IMR-90 (cell line): ENCODE measurements around the gene CYBRD1. TPM values are rescaled to one million over a fixed set of nuclear protein-coding genes. Genes with fewer than 3 reads are reported as not detected.

Experiments
- ATAC-seq: fragments of 200-7000 bp; cut with Tn5 transposase; 2 replicates; pipeline ENCODE4 v1.9.1; 2020; ENCODE audit warnings: low read depth, mild to moderate bottlenecking, moderate library complexity
- BruUV-seq: library from RNA; stranded (reverse); fragments of 400-500 nt; replicated peaks from 2 replicates; lab custom pipeline; 2021; lab: Mats Ljungman, UMichigan
- CTCF ChIA-PET: fragments of 300-600 bp; formaldehyde crosslinking; extraction: SDS; loops from one replicate; lab custom pipeline; 2021; ENCODE audit warnings: antibody characterized with exemption; lab: Yijun Ruan, JAX
- POLR2A ChIA-PET: fragments of 300-600 bp; sonication (Branson Sonifier 250); formaldehyde crosslinking; loops from one replicate; lab custom pipeline; 2022; ENCODE audit warnings: antibody characterized with exemption; ENCODE audit not compliant: unreplicated experiment; lab: Charles Lee
- DNase-seq: peaks from one replicate; pipeline ENCODE4 v3.0.0; 2013
- H2AFZ ChIP-seq: replicated peaks from 2 replicates; pipeline ENCODE3; 2013; ENCODE audit warnings: low read length, mild to moderate bottlenecking; ENCODE audit not compliant: poor library complexity
- H2AK5ac ChIP-seq: 2 replicates; pipeline ENCODE4 v1.6.1; 2013; ENCODE audit warnings: low read depth, low read length, inconsistent platforms
- H2AK9ac ChIP-seq: replicated peaks from 2 replicates; pipeline ENCODE3; 2013; ENCODE audit warnings: mild to moderate bottlenecking, low read depth, low read length, moderate library complexity; ENCODE audit not compliant: poor library complexity
- H2BK120ac ChIP-seq: 2 replicates; pipeline ENCODE4 v1.6.1; 2013; ENCODE audit warnings: low read depth, low read length, inconsistent platforms
- H2BK15ac ChIP-seq: 3 replicates; pipeline ENCODE4 v1.6.1; 2013; ENCODE audit warnings: low read depth, low read length, inconsistent platforms
- H2BK20ac ChIP-seq: 2 replicates; pipeline ENCODE4 v1.6.1; 2013; ENCODE audit warnings: low read depth, mild to moderate bottlenecking, inconsistent platforms, low read length, moderate library complexity
- H2BK5ac ChIP-seq: 2 replicates; pipeline ENCODE4 v1.6.1; 2013; ENCODE audit warnings: mild to moderate bottlenecking, low read depth, low read length, inconsistent platforms; ENCODE audit not compliant: poor library complexity, severe bottlenecking
- H3K14ac ChIP-seq: replicated peaks from 2 replicates; pipeline ENCODE4 v1.6.1; 2013; ENCODE audit warnings: low read depth, low read length, inconsistent platforms
- H3K18ac ChIP-seq: 2 replicates; pipeline ENCODE4 v1.6.1; 2013; ENCODE audit warnings: low read depth, low read length, control low read depth
- H3K23ac ChIP-seq: 2 replicates; pipeline ENCODE4 v1.6.1; 2013; ENCODE audit warnings: low read depth, low read length, inconsistent platforms
- H3K27ac ChIP-seq: 2 replicates; pipeline ENCODE4 v1.5.1; 2013; ENCODE audit warnings: mild to moderate bottlenecking, control low read depth, low read length; ENCODE audit not compliant: insufficient read depth
- H3K27me3 ChIP-seq: 2 replicates; pipeline ENCODE4 v1.6.1; 2013; ENCODE audit warnings: low read length; ENCODE audit not compliant: control insufficient read depth, insufficient read depth
- H3K36me3 ChIP-seq: 2 replicates; pipeline ENCODE4 v1.6.1; 2013; ENCODE audit warnings: low read length, mixed read lengths; ENCODE audit not compliant: control insufficient read depth, insufficient read depth
- H3K4ac ChIP-seq: 2 replicates; pipeline ENCODE4 v1.6.1; 2013; ENCODE audit warnings: low read depth, low read length, inconsistent platforms
- H3K4me1 ChIP-seq: 2 replicates; pipeline ENCODE4 v1.6.1; 2013; ENCODE audit warnings: low read length, mixed read lengths; ENCODE audit not compliant: control insufficient read depth, insufficient read depth
- H3K4me2 ChIP-seq: 2 replicates; pipeline ENCODE4 v1.6.1; 2013; ENCODE audit warnings: low read depth, mild to moderate bottlenecking, control low read depth, low read length, moderate library complexity
- H3K4me3 ChIP-seq: 2 replicates; pipeline ENCODE4 v1.5.1; 2013; ENCODE audit warnings: low read depth, mild to moderate bottlenecking, control low read depth, low read length, moderate library complexity; ENCODE audit not compliant: insufficient read depth
- H3K56ac ChIP-seq: 2 replicates; pipeline ENCODE4 v1.6.1; 2013; ENCODE audit warnings: low read length, inconsistent platforms; ENCODE audit not compliant: insufficient read depth; ENCODE audit errors: extremely low read depth
- H3K79me1 ChIP-seq, 2 experiments: 2 replicates each; pipeline ENCODE4 v1.6.1; 2013; ENCODE audit warnings: low read length in 2 of 2, inconsistent platforms in 1 of 2, low read depth in 1 of 2
- H3K9ac ChIP-seq: 2 replicates; pipeline ENCODE4 v1.6.1; 2013; ENCODE audit warnings: low read depth, low read length, control low read depth
- H3K9me1 ChIP-seq: 2 replicates; pipeline ENCODE4 v1.6.1; 2013; ENCODE audit warnings: low read length, inconsistent platforms; ENCODE audit not compliant: insufficient read depth
- H3K9me3 ChIP-seq: 2 replicates; pipeline ENCODE4 v1.6.1; 2013; ENCODE audit warnings: low read length; ENCODE audit not compliant: control insufficient read depth, insufficient read depth
- H4K20me1 ChIP-seq: 2 replicates; pipeline ENCODE4 v1.6.1; 2013; ENCODE audit warnings: low read length, inconsistent platforms; ENCODE audit not compliant: insufficient read depth
- H4K5ac ChIP-seq: 2 replicates; pipeline ENCODE4 v1.6.1; 2013; ENCODE audit warnings: mild to moderate bottlenecking, low read depth, low read length, control low read depth
- H4K8ac ChIP-seq, 2 experiments: 2 replicates each; pipeline ENCODE4 v1.6.1; 2013; ENCODE audit warnings: low read depth in 2 of 2, low read length in 2 of 2, control low read depth in 1 of 2, inconsistent platforms in 1 of 2
- H4K91ac ChIP-seq: 2 replicates; pipeline ENCODE4 v1.6.1; 2013; ENCODE audit warnings: low read depth, low read length, inconsistent platforms; ENCODE audit not compliant: insufficient read depth
- CTCF ChIP-seq: conservative IDR thresholded peaks from 2 replicates; pipeline ENCODE4 v1.5.1; 2012; ENCODE audit warnings: mild to moderate bottlenecking, low read depth, low read length, improper control_type of control experiment
- FOS ChIP-seq: fragments of 150-350 bp; IDR thresholded peaks from 2 replicates; pipeline ENCODE4 v1.6.1; 2016; ENCODE audit warnings: low read depth, low read length
- MAFK ChIP-seq: IDR thresholded peaks from 2 replicates; pipeline ENCODE4 v1.6.1; 2012; ENCODE audit warnings: low read depth, low read length, improper control_type of control experiment
- POLR2A ChIP-seq: IDR thresholded peaks from 2 replicates; pipeline ENCODE4 v1.6.1; 2012; ENCODE audit warnings: mild to moderate bottlenecking, low read depth, low read length
- RCOR1 ChIP-seq: IDR thresholded peaks from 2 replicates; pipeline ENCODE4 v1.6.1; 2012; ENCODE audit warnings: mild to moderate bottlenecking, low read length, improper control_type of control experiment; ENCODE audit not compliant: insufficient replicate concordance
- WGBS, 2 experiments: methylation state at CpG; one replicate each; pipeline versions ENCODE4 v1.1.5 to v1.1.7; 2013; ENCODE audit warnings: missing lambda C conversion rate in 2 of 2; ENCODE audit not compliant: insufficient read length in 1 of 2; ENCODE audit errors: extremely low coverage in 2 of 2; 5-methylcytosine and 5-hydroxymethylcytosine counted together
- dilution Hi-C: fragments of 300-500 bp; cut with HindIII; formaldehyde crosslinking; loops from one replicate; pipeline ENCODE4 v1.14.3; 2018; ENCODE audit warnings: low sequenced_read_pairs; ENCODE audit not compliant: unreplicated experiment
- in situ Hi-C: fragments of 300-500 bp; cut with MboI; formaldehyde crosslinking; loops from 3 replicates; pipeline ENCODE4 v1.14.3; 2019; ENCODE audit warnings: low sequenced_read_pairs, inconsistent platforms, mixed read lengths
- intact Hi-C: fragments of 100-400 bp; cut with micrococcal nuclease; formaldehyde crosslinking; loops from 2 replicates; pipeline ENCODE4 v1.10.0; 2022
- polyA plus RNA-seq, 3 experiments: library from polyadenylated mRNA; depleted of rRNA; stranded (reverse); fragments of >200 nt; gene quantifications; 2 replicates each; pipeline ENCODE4 v1.2.3, GENCODE V29; 2012; ENCODE audit warnings: low replicate concordance in 1 of 3
- total RNA-seq: library from RNA; depleted of rRNA; stranded (reverse); fragments of >200 nt; gene quantifications from 2 replicates; pipeline ENCODE4 v1.2.3, GENCODE V29; 2012

The CYBRD1 gene
- total and polyA plus RNA-seq, 2 of the 4 experiments (the other 2 are of a cell fraction): 53.2 to 103 TPM

- H3K27me3 ChIP-seq: no peaks in the 10 kb centered on the region
- no peaks in the 10 kb centered on the region for H4K20me1 ChIP-seq
- no peak overlapping the region for H3K56ac ChIP-seq
- H4K8ac ChIP-seq: no peak overlapping the region
- no peak overlapping the region for H2BK120ac ChIP-seq
- DNase-seq: no peak
- no peak overlapping the region for H3K9ac ChIP-seq
- peaks cover 2% of the 10 kb centered on the region for H3K4me1 ChIP-seq
- H3K27ac ChIP-seq: no peak overlapping the region
- H3K23ac ChIP-seq: no peak overlapping the region
- intact Hi-C loops (no loop called here), in situ Hi-C loops (no loop called here), dilution Hi-C loops (no loop called here)
- H3K18ac ChIP-seq: no peak overlapping the region
- H2BK20ac ChIP-seq: no peak overlapping the region
- H3K36me3 ChIP-seq: 0 out of 2 replicates have a peak, but pooled peaks cover 1% of the 10 kb centered on the region
- ATAC-seq: no peak
- no peak overlapping the region for H3K4me3 ChIP-seq
- no CpG with 5 or more reads among the region's 2 CpGs for WGBS, 2 experiments
- BruUV-seq: no TSS peak
- H3K9me3 ChIP-seq: no peaks in the 10 kb centered on the region
- H3K4me2 ChIP-seq: no peak overlapping the region
- H3K9me1 ChIP-seq: peaks cover 5% of the 10 kb centered on the region; the same call in 1 of the 2 replicates
- no peak overlapping the region for H4K91ac ChIP-seq
- no peaks in the 10 kb centered on the region; a peak in 1 of 4 replicates for H3K79me1 ChIP-seq
- H4K5ac ChIP-seq: no peak overlapping the region
- no peak overlapping the region for H3K4ac ChIP-seq
- TF ChIP-seq MAFK (peak; percentile 76), FOS (no peak), CTCF (no peak), RCOR1 (no peak), POLR2A (no peak)
- no peak overlapping the region for H2BK5ac ChIP-seq
- no peak overlapping the region for H3K14ac ChIP-seq
- POLR2A ChIA-PET: no interaction called here
- no peak overlapping the region for H2AK9ac ChIP-seq
- CTCF ChIA-PET: no interaction called here
- no peak overlapping the region for H2AK5ac ChIP-seq
- H2AFZ ChIP-seq: no peak overlapping the region
- no peak overlapping the region for H2BK15ac ChIP-seq
Measured at GRCh38 chr2:171483793-171484192, 38.5 kb upstream of the CYBRD1 start.
